GM19193 (cell line): Measurements from ENCODE around the gene NSL1.
A peak's percentile ranks its signal among the peaks of the same experiment; 100 is the strongest.

Experiments used
- POLR2A ChIP-seq: IDR thresholded peaks from 4 replicates; pipeline ENCODE4 v1.6.1; 2011; ENCODE audit not compliant: insufficient read depth, insufficient read length; ENCODE audit errors: extremely low read depth

The NSL1 gene

GRCh38 chr1:212791676-212792395, at the start of gene NSL1, which contains the start of gene TATDN3:
NSL1 (minus strand) TSS chr1:212791777; CDS start chr1:212791763, 14 bp downstream.
TATDN3 (plus strand) TSS chr1:212791894; CDS start chr1:212791922, 28 bp downstream.
- TF ChIP-seq POLR2A: peak; percentile 95

- no peak for TF ChIP-seq POLR2A
Observed at GRCh38 chr1:212838145-212838544, 46.6 kb upstream of the NSL1 start.

GRCh38 chr1:212828395-212828794, 36.8 kb upstream of the NSL1 start:
- TF ChIP-seq POLR2A: no peak

- no peak for TF ChIP-seq POLR2A
Observed at GRCh38 chr1:212827831-212828278, 36.3 kb upstream of the NSL1 start.

GRCh38 chr1:212827171-212827776, 35.7 kb upstream of the NSL1 start:
- no peak for TF ChIP-seq POLR2A

- TF ChIP-seq POLR2A: no peak
Observed at GRCh38 chr1:212825798-212826452, 34.3 kb upstream of the NSL1 start.

GRCh38 chr1:212824201-212824600, 32.6 kb upstream of the NSL1 start:
- TF ChIP-seq POLR2A: no peak

GRCh38 chr1:212822956-212823355, 31.4 kb upstream of the NSL1 start:
- TF ChIP-seq POLR2A: no peak

- no peak for TF ChIP-seq POLR2A
Observed at GRCh38 chr1:212820969-212821368, 29.4 kb upstream of the NSL1 start.

- no peak for TF ChIP-seq POLR2A
Observed at GRCh38 chr1:212819726-212820125, 28.1 kb upstream of the NSL1 start.

- no peak for TF ChIP-seq POLR2A
Observed at GRCh38 chr1:212816567-212817278, 25.1 kb upstream of the NSL1 start.

- TF ChIP-seq POLR2A: no peak
Observed at GRCh38 chr1:212814537-212815334, 23.2 kb upstream of the NSL1 start.

GRCh38 chr1:212805767-212806166, 14.2 kb upstream of the NSL1 start:
- TF ChIP-seq POLR2A: no peak

GRCh38 chr1:212797681-212798080, 6.1 kb upstream of the NSL1 start:
- no peak for TF ChIP-seq POLR2A
